MM.1S (cell line): ENCODE measurements around the gene AMOTL2.

Source experiments
- CTCF ChIP-seq: fragments of 300-600 bp; sonication (generic); IDR thresholded peaks from 2 replicates; pipeline ENCODE4 v1.5.1; 2016; ENCODE audit warnings: antibody characterized with exemption, low read length, mixed read lengths
- EZH2 ChIP-seq: fragments of 300-600 bp; sonication (generic); optimal IDR thresholded peaks from 2 replicates; pipeline ENCODE3; 2017; ENCODE audit warnings: low read depth, mild to moderate bottlenecking, antibody characterized with exemption, low read length, mixed read lengths
- EZH2phosphoT487 ChIP-seq: fragments of 300-600 bp; sonication (generic); IDR thresholded peaks from 2 replicates; pipeline ENCODE4 v1.6.1; 2018; ENCODE audit warnings: antibody characterized with exemption, low read length

GRCh38 chr3:134319931-134320330, 54.3 kb downstream of the AMOTL2 start:
- TF ChIP-seq CTCF (no peak), EZH2phosphoT487 (no peak), EZH2 (no peak)
